DND-41 (cell line): ENCODE measurements around the gene TBCB.
"Not testable (repeated sequence)": the region's sequence is repeated elsewhere in the genome, so short reads cannot be mapped to it uniquely, and the experiment has no call there.

Source experiments
- CTCF ChIP-seq: IDR thresholded peaks from 2 replicates; pipeline ENCODE4 v1.5.1; 2012; ENCODE audit warnings: borderline replicate concordance, low read length, moderate library complexity, mild to moderate bottlenecking; ENCODE audit not compliant: poor library complexity, severe bottlenecking; ENCODE audit errors: extremely low read depth
- EZH2 ChIP-seq: IDR thresholded peaks from 3 replicates; pipeline ENCODE4 v1.6.1; 2012; ENCODE audit warnings: borderline replicate concordance, low read depth, mild to moderate bottlenecking, moderate library complexity, low read length, inconsistent platforms; ENCODE audit not compliant: severe bottlenecking

GRCh38 chr19:36134867-36135266 is 19.6 kb downstream of the TBCB start:
- not testable (repeated sequence) for TF ChIP-seq CTCF, EZH2
